Neural cell (in vitro differentiated cells): Measurements from ENCODE around the gene ZRANB1. TPM values are rescaled to one million over a fixed set of nuclear protein-coding genes. Genes with fewer than 3 reads are reported as not detected.

ENCODE experiments used
- H2AFZ ChIP-seq: fragments of 200-600, 300-800 bp; sonication (generic), shearing (Covaris generic); 2 replicates; pipeline ENCODE4 v1.6.0; 2014; ENCODE audit warnings: low read depth, mild to moderate bottlenecking, antibody characterized with exemption, low read length, moderate library complexity
- H3F3A ChIP-seq: fragments of 200-600 bp; shearing (Covaris generic); 2 replicates; pipeline ENCODE4 v1.6.1; 2016; ENCODE audit warnings: mild to moderate bottlenecking, moderate library complexity, mixed read lengths, antibody characterized with exemption, low read length; ENCODE audit not compliant: insufficient read depth, poor library complexity, severe bottlenecking
- H3K27ac ChIP-seq: fragments of 200-600, 300-800 bp; sonication (generic), shearing (Covaris generic); 2 replicates; pipeline ENCODE4 v1.5.1; 2014; ENCODE audit warnings: mild to moderate bottlenecking, low read length, moderate library complexity
- H3K27me3 ChIP-seq: fragments of 300-800, 200-600 bp; sonication (generic), shearing (Covaris generic); 2 replicates; pipeline ENCODE4 v1.6.0; 2014; ENCODE audit warnings: mild to moderate bottlenecking, low read depth, low read length, moderate library complexity; ENCODE audit not compliant: insufficient read depth
- H3K36me3 ChIP-seq: fragments of 300-800, 200-600 bp; sonication (generic), shearing (Covaris generic); 2 replicates; pipeline ENCODE4 v1.5.1; 2014; ENCODE audit warnings: mild to moderate bottlenecking, antibody characterized with exemption, low read length, moderate library complexity; ENCODE audit not compliant: insufficient read depth
- H3K4me2 ChIP-seq: fragments of 300-800, 200-600 bp; sonication (generic), shearing (Covaris generic); 2 replicates; pipeline ENCODE4 v1.6.0; 2014; ENCODE audit warnings: mild to moderate bottlenecking, low read length
- H3K4me3 ChIP-seq: fragments of 300-800, 200-600 bp; sonication (generic), shearing (Covaris generic); 2 replicates; pipeline ENCODE4 v1.5.1; 2014; ENCODE audit warnings: mild to moderate bottlenecking, low read length, moderate library complexity
- H3K79me2 ChIP-seq: fragments of 200-600 bp; shearing (Covaris generic); replicated peaks from 2 replicates; pipeline ENCODE4 v1.6.0; 2014; ENCODE audit warnings: mild to moderate bottlenecking, low read length, moderate library complexity; ENCODE audit not compliant: insufficient read depth
- H3K9ac ChIP-seq: fragments of 300-800, 200-600 bp; sonication (generic), shearing (Covaris generic); 2 replicates; pipeline ENCODE4 v1.6.1; 2016; ENCODE audit warnings: mild to moderate bottlenecking, low read length, mixed read lengths
- H3K9me2 ChIP-seq: fragments of 200-600 bp; shearing (Covaris generic); 2 replicates; pipeline ENCODE4 v1.6.1; 2016; ENCODE audit warnings: mild to moderate bottlenecking, low read length, mixed read lengths; ENCODE audit not compliant: insufficient read depth
- H3K9me3 ChIP-seq: fragments of 200-600, 300-800 bp; sonication (generic), shearing (Covaris generic); 2 replicates; pipeline ENCODE4 v1.6.1; 2016; ENCODE audit warnings: mild to moderate bottlenecking, mixed run types, low read length, moderate library complexity, mixed read lengths
- H4K20me1 ChIP-seq: fragments of 200-600 bp; shearing (Covaris generic); 2 replicates; pipeline ENCODE4 v1.6.1; 2016; ENCODE audit warnings: mild to moderate bottlenecking, mixed run types; ENCODE audit not compliant: insufficient read depth
- EP300 ChIP-seq: fragments of 450-650 bp; conservative IDR thresholded peaks from 2 replicates; pipeline ENCODE4 v1.6.1; 2014; ENCODE audit warnings: antibody characterized with exemption, mild to moderate bottlenecking, moderate library complexity; ENCODE audit not compliant: poor library complexity, severe bottlenecking
- EZH2 ChIP-seq: fragments of 200-600, 300-800 bp; shearing (Covaris generic), sonication (generic); IDR thresholded peaks from 2 replicates; pipeline ENCODE4 v1.6.1; 2014; ENCODE audit warnings: antibody characterized with exemption, low read length, borderline replicate concordance, mild to moderate bottlenecking; ENCODE audit not compliant: insufficient read depth, poor library complexity, severe bottlenecking
- MXI1 ChIP-seq: fragments of 450-650 bp; conservative IDR thresholded peaks from 2 replicates; pipeline ENCODE4 v1.6.1; 2014; ENCODE audit warnings: antibody characterized with exemption, mild to moderate bottlenecking; ENCODE audit not compliant: poor library complexity, severe bottlenecking
- POLR2AphosphoS5 ChIP-seq: IDR thresholded peaks from 2 replicates; pipeline ENCODE4 v1.6.1; 2012
- RAD21 ChIP-seq: fragments of 450-650 bp; conservative IDR thresholded peaks from 2 replicates; pipeline ENCODE4 v1.6.1; 2014; ENCODE audit warnings: antibody characterized with exemption, mild to moderate bottlenecking, moderate library complexity
- SMC3 ChIP-seq: fragments of 450-650 bp; conservative IDR thresholded peaks from 2 replicates; pipeline ENCODE4 v1.6.1; 2014; ENCODE audit warnings: antibody characterized with exemption, mild to moderate bottlenecking, moderate library complexity; ENCODE audit not compliant: poor library complexity
- TAF1 ChIP-seq: IDR thresholded peaks from 2 replicates; pipeline ENCODE4 v1.6.1; 2012; ENCODE audit warnings: low read depth
- polyA plus RNA-seq: library from polyadenylated mRNA; depleted of rRNA; stranded (reverse); fragments of >200 nt; gene quantifications from 2 replicates; pipeline ENCODE4 v1.2.3, GENCODE V29; 2014
- TF ChIP-seq, protein P1 (sequence below): IDR thresholded peaks from 2 replicates; pipeline ENCODE4 v1.6.1; 2012; ENCODE audit warnings: borderline replicate concordance
- TF ChIP-seq, protein P2 (sequence below): fragments of 450-650 bp; IDR thresholded peaks from 2 replicates; pipeline ENCODE4 v1.5.1; 2014; ENCODE audit warnings: antibody characterized with exemption, mild to moderate bottlenecking, moderate library complexity; ENCODE audit not compliant: poor library complexity, severe bottlenecking

Gene ZRANB1
- polyA plus RNA-seq, 1 donor from 2014 or later, result 47.7 TPM

DNA sequence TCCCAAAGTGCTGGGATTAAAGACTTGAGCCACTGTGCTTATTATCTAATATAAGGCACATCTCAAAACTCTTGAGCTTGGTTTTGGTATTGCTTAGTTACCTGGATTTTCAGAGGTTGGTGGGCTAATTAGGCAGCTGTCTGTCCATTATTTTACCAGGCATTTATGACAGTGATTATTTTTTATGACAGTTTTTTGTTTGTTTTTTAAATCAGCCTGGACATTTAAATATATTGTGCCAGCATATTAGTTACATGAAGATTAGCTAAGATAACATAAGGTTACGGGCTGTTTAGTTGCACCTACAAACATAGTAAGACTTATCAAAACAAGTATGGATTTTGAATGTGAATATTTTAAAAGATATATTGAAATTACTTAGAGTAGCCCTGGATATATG, 2.6 kb upstream of the ZRANB1 start:
- Histone ChIP-seq H3K79me2 (peaks cover 82% of the 10 kb centered on the region), H3K9me3 (no peaks in the 10 kb centered on the region), H3K27me3 (no peaks in the 10 kb centered on the region), H3K27ac (no peak overlapping the region), H3K9ac (no peak overlapping the region), H4K20me1 (no peaks in the 10 kb centered on the region), H3K36me3 (no peaks in the 10 kb centered on the region), H3K4me3 (no peak overlapping the region), H3F3A (no peaks in the 10 kb centered on the region), H2AFZ (no peak overlapping the region), H3K4me2 (no peak overlapping the region), H3K9me2 (no peaks in the 10 kb centered on the region)
- TF ChIP-seq EZH2 (no peak), MXI1 (no peak), TAF1 (no peak), EP300 (no peak), RAD21 (no peak), SMC3 (no peak), POLR2AphosphoS5 (no peak)
- TF ChIP-seq, protein P1, sequence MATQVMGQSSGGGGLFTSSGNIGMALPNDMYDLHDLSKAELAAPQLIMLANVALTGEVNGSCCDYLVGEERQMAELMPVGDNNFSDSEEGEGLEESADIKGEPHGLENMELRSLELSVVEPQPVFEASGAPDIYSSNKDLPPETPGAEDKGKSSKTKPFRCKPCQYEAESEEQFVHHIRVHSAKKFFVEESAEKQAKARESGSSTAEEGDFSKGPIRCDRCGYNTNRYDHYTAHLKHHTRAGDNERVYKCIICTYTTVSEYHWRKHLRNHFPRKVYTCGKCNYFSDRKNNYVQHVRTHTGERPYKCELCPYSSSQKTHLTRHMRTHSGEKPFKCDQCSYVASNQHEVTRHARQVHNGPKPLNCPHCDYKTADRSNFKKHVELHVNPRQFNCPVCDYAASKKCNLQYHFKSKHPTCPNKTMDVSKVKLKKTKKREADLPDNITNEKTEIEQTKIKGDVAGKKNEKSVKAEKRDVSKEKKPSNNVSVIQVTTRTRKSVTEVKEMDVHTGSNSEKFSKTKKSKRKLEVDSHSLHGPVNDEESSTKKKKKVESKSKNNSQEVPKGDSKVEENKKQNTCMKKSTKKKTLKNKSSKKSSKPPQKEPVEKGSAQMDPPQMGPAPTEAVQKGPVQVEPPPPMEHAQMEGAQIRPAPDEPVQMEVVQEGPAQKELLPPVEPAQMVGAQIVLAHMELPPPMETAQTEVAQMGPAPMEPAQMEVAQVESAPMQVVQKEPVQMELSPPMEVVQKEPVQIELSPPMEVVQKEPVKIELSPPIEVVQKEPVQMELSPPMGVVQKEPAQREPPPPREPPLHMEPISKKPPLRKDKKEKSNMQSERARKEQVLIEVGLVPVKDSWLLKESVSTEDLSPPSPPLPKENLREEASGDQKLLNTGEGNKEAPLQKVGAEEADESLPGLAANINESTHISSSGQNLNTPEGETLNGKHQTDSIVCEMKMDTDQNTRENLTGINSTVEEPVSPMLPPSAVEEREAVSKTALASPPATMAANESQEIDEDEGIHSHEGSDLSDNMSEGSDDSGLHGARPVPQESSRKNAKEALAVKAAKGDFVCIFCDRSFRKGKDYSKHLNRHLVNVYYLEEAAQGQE, result no peak
- TF ChIP-seq, protein P2, sequence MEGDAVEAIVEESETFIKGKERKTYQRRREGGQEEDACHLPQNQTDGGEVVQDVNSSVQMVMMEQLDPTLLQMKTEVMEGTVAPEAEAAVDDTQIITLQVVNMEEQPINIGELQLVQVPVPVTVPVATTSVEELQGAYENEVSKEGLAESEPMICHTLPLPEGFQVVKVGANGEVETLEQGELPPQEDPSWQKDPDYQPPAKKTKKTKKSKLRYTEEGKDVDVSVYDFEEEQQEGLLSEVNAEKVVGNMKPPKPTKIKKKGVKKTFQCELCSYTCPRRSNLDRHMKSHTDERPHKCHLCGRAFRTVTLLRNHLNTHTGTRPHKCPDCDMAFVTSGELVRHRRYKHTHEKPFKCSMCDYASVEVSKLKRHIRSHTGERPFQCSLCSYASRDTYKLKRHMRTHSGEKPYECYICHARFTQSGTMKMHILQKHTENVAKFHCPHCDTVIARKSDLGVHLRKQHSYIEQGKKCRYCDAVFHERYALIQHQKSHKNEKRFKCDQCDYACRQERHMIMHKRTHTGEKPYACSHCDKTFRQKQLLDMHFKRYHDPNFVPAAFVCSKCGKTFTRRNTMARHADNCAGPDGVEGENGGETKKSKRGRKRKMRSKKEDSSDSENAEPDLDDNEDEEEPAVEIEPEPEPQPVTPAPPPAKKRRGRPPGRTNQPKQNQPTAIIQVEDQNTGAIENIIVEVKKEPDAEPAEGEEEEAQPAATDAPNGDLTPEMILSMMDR, result no peak

DNA sequence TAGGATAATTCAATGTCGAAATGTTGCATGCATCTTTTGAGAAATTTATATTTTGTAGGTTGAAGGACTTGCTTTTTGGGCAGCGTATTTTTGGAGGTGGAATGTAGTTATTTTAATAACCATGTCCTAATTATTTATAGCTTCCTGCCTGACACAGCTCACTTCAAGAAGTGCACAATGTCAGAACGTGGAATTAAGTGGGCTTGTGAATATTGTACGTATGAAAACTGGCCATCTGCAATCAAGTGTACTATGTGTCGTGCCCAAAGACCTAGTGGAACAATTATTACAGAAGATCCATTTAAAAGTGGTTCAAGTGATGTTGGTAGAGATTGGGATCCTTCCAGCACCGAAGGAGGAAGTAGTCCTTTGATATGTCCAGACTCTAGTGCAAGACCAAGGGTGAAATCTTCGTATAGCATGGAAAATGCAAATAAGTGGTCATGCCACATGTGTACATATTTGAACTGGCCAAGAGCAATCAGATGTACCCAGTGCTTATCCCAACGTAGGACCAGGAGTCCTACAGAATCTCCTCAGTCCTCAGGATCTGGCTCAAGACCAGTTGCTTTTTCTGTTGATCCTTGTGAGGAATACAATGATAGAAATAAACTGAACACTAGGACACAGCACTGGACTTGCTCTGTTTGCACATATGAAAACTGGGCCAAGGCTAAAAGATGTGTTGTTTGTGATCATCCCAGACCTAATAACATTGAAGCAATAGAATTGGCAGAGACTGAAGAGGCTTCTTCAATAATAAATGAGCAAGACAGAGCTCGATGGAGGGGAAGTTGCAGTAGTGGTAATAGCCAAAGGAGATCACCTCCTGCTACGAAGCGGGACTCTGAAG, 620 bp downstream of the ZRANB1 start:
- no peak overlapping the region for H2AFZ ChIP-seq
- no peak for TF ChIP-seq EZH2
- no peak overlapping the region for H3K4me2 ChIP-seq
- H3K27me3 ChIP-seq, result no peaks in the 10 kb centered on the region
- H3K79me2 ChIP-seq, result peaks cover 92% of the 10 kb centered on the region
- no peak overlapping the region for H3K9ac ChIP-seq
- H3K4me3 ChIP-seq, result no peak overlapping the region
- no peak overlapping the region for H3K27ac ChIP-seq
- no peaks in the 10 kb centered on the region for H3K9me2 ChIP-seq
- H3F3A ChIP-seq, result no peaks in the 10 kb centered on the region
- no peaks in the 10 kb centered on the region for H3K9me3 ChIP-seq
- no peaks in the 10 kb centered on the region for H4K20me1 ChIP-seq
- peaks cover 4% of the 10 kb centered on the region for H3K36me3 ChIP-seq
